HG03097 (cell line): Measurements from ENCODE around the gene KRTAP10-10.
"Not testable (repeated sequence)": the region's sequence is repeated elsewhere in the genome, so short reads cannot be mapped to it uniquely, and the experiment has no call there.

ENCODE experiments used
- ATAC-seq: cut with Tn5 transposase; IDR thresholded peaks from one replicate; pipeline ENCODE4 v1.9.1; 2021; ENCODE audit not compliant: unreplicated experiment, low FRiP score

KRTAP10-10 gene

DNA sequence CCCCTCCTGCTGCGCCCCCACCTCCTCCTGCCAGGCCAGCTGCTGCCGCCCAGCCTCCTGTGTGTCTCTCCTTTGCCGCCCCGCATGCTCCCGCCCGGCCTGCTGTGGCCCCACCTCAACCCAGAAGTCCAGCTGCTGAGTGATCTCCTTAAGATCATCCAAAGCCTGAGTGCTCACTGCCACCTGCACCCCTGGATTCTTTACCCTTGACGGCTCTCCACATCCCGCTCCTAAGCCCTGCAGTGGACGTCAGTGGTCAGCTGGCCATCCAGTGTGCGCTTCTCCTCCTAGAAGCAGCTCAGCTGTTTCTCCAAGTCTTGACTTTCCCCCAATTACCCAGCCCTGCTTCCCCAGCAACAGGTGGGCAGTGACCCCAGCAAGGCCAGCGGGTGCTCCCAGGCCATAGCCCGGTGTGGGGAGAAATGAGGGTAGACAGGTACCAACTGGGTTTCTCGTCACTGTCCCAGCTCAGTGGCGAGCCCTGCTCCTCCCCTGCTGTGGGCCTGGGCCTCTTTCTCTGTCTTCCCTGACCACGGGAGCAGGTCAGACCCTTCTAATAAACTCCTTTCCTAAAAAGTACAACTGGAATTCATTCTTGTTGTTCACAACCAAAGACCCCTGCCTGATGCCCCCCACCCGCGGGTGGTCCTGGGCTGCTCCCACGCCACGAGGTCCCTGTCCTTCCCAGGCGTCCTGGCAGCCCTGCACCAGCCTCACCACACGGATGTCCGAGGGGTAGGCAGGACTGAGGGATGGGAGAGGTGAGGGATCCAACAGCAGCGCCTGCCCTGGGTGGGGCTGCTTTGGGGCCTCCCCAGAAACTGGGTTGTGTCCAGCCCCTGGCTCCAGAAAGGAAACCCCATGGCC is 35.3 kb upstream of the KRTAP10-10 start:
- no peak for ATAC-seq

DNA sequence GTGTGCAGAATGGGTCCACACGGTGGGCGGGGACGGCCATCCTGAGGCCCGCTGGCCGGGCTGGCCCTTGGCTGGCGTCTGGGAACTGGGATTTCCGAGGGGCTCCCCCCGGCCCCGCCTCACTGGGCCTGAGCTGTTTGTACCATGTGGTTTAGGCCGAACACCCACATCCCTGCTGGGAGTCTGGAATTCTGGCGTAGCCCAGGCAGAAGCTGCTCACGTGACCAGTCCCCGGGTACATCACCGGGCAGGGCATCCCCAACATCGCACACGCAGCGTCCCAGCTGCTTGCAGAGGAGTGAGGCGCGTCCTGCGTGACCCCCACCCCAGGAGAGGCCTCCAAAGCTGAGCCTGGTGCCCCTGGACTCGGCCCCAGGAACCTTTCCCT is 34.7 kb upstream of the KRTAP10-10 start:
- no peak for ATAC-seq

DNA sequence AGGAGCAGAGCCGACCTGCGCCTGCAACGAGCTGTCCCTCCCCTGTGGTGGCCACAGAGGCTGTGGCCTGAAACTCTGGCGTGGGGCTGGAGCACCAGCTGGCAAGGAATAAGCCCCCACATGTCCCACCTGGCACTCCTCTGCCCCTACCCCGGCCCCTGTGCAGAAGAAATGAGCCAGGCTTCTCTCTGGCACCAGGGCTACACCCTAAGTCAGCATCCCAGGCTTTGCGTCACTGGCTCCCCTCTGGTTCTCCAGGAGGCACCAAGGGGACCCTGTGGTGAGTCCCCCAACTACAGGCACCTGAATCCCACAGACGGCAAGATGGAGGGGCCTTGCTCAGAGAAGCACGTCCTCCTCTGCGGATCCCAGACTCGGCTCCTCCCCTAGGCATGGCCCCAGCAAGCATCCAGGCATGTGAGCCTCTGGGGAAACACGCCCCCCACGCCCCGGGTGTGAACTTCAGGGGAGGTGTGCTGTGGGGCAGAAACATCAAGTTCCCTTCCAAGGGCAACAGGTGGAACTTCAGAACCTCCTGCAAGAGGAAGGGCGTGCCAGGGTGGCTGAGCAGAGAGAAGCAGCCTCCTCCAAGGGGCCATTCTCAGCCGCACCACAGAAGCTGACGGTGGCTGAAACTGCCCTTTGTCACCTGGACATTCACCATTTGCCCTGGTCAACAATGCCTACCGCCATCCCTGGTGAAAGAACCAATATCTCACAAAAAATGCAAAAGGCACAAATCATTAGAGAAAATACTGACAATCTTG is 33.9 kb upstream of the KRTAP10-10 start:
- no peak for ATAC-seq

DNA sequence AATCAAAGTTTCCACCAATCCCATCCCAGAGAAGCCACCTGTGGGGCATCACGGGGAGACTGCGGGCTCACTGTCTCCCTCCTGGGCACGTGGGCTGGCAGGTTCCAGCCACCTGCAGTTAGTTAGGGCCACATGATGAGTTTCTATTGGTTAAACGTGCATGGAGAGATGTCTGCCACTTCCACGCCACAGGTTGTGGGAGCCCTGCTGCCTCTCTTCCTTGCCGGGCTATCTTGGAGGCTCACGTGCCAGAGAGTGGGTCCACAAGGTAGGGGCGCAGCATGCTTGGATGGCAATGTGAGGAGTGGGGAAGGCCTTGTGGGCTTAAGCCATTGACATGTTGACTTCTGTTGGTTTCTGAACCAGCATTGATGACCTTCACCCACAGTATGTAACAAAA is 33.2 kb upstream of the KRTAP10-10 start:
- ATAC-seq: no peak

DNA sequence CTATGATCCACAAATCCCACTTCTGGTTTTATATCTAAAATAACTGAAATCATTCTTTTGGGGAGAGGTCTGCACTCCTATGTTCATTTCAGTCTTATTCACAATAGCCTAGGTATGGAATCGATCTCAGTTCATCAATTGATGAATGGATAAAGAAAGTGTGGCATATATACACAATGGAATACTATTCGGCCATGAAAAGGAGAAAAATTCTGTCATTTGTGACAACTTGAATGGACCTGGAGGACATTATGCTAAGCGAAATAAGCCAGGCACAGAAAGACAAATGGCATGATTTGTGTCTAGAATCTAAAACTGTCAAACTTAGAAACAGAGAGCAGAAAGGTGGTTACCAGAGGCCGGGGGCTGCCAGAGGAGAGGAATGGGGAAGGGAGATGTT is 30.7 kb upstream of the KRTAP10-10 start:
- ATAC-seq: no peak

DNA sequence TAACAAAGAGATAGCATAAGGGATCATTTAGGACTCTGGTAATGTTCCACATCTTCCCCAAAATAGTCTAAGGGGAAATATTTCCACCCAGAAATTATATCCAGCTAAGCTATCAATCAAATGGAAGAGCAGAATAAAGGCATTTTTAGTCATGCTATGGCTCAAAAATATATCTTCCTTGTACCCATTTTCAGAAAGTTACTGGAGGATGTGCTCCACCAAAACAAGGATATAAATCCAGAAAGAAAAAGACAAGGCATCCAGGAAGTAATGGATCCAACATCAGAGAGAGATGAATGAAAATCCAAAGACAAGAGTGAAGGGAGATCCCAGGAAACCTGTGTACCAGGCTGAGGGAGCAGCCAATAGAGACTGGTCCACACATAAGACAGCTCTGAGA is 28.0 kb upstream of the KRTAP10-10 start:
- no peak for ATAC-seq

DNA sequence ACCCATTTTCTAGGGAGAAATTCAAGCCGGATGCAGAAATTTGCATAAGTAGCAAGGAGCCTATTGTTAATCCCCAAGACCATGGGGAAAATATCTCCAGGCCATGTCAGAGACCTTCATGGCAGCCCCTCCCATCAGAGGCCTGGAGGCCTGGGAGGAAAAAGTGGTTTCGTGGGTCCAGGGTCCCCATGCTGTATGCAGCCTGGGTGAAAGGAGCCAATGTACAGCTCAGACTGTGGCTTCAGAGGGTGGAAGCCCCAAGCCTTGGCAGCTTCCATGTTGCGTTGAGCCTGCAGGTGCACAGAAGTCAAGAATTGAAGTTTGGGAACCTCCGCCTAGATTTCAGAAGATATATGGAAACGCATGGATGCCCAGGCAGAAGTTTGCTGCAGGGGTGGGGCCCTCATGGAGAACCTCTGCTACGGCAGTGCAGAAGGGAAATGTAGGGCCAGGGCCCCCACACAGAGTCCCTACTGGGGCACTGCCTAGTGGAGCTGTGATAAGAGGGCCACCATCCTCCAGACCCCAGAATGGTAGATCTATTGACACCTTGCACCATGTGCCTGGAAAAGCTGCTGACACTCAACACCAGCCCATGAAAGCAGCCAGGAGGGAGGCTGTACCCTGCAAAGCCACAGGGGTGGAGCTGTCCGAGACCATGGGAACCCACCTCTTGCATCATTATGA is 26.9 kb upstream of the KRTAP10-10 start:
- not testable (repeated sequence) for ATAC-seq

DNA sequence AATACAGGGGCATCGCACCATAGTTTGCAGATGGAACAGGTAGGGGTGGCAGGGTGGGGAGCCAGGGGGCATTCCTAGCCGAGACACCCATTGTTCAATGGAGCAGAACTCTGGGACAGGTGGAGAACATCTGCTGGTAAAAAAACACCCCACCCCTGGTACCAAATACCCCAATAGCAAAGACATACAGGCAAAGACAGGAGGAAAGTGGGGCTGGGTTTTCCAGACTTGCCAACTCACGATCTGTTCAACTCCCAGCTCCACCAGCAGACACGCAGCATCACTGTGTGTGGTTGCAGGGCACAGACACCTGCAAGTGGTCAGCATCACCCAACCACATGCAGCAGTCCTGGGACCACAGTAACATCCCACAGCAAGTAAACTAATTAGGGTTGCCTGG is 25.6 kb upstream of the KRTAP10-10 start:
- no peak for ATAC-seq

DNA sequence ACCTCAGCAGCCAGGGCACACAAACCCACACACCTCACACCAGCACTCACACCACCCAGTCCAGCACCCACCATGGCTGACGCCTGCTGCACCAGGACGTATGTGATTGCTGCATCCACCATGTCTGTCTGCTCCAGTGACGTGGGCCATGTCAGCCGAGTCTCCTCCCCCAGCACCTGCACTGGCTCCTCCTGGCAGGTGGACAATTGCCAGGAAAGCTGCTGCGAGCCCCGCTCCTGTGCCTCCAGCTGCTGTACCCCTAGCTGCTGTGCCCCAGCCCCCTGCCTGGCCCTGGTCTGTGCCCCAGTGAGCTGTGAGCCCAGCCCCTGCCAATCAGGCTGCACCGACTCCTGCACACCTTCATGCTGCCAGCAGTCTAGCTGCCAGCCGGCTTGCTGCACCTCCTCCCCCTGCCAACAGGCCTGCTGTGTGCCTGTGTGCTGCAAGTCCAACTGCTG is 25.1 kb upstream of the KRTAP10-10 start, which contains the start of gene KRTAP10-8:
Gene KRTAP10-8 (plus strand): TSS at position 51 of the 458 bp plus-strand sequence. CDS start 22 bp downstream, at position 73.
- ATAC-seq: no peak

DNA sequence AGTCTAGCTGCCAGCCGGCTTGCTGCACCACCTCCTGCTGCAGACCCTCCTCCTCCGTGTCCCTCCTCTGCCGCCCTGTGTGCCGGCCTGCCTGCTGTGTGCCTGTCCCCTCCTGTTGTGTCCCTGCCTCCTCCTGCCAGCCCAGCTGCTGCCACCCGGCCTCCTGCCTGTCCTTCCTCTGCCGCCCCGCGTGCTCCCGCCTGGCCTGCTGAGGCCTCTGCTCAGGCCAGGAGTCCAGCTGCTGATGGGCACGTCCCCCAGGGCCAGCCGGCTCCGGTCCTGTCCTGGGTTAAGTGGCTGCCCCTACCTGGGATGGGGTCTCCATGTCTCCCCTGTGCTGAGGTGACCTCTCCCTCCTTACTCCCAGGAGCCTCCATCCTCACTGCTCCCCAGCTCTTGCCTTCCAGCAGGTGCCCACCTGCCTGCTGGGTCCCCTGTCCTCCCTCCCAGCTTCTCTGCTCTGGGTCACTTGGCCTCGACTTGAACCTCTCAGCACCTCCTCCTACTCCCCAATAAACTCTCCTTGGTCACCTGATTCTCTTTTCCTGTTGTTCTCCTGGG is 24.4 kb upstream of the KRTAP10-10 start:
- no peak for ATAC-seq

DNA sequence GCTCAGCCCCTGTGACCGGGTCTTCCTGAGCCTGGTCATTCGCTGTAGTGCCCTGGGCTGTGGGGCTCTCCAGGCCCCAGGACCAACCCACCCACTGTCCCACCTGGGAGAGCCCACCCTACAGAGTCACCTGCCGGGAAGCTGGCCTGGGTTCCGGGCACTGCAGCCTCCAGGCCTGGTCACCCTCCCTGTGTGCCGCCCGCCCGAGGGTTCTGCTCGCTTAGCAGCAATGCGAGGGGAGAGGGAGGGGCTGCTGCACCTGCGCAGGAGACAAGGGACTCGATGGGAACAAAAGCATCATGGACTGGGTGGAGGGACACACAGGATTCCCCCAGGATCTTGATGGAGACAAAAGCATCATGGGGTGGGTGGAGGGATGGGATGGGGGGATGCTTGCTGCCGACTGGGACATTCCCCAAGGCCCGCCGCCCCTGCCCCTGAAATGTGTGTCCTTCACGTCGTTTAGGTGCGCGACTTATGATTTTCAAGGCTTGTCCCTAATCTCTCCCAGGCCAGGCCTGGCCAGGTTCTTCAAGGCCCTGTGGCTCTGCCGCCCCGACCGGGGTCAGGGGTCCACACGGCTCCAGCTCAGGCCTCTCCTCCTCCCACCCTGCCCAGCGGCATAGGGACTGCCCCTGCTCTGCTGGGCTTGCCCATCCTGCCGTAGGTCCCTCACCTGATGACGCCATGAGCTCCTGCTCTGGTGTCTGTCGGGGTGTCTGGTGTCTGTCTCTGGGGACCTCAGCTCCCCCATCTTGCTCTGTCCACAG is 23.6 kb upstream of the KRTAP10-10 start:
- ATAC-seq: no peak

DNA sequence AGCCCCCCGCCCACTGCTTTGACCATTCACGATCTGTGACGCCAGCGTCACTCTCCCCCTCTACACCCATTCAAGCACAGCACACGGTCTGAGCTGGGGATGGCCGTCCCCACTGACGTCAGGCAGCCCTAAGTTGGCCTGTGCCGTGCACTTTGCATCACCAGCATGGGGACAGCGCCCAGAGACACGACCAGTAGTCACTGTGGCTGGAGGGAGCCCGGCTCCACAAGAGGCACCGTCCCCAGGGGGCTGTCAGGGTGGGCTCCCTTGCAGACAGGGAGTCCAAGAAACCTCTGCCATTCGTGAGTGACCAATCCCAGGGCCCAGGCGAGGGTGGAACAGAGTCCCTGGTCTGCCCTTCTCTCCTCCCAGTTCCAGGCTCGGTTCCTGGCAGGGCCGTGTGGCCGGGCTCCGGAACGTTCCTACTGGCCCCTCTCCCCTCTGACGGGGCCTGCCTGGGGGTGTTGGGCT is 23.0 kb upstream of the KRTAP10-10 start:
- no peak for ATAC-seq

DNA sequence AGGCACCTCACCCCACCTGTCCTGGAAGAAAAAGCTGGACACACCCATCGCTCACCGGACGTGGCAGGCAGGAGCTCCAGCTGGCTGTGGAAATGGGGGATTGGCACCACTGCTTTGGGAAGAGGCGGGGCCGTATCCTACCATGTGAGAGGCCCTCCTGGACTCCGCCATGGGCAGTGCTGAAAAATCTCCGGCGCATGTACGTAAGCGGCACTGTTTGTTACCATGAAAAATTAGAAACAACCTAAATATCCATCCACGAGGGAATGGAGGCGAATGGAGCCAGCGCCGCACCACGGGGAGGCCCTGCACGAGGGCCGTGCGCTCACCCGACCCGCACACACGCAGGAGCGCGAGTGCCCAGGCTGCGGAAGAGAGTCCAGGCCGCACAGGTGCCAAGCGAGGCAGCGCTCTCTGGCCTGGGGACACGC is 22.2 kb upstream of the KRTAP10-10 start:
- no peak for ATAC-seq

DNA sequence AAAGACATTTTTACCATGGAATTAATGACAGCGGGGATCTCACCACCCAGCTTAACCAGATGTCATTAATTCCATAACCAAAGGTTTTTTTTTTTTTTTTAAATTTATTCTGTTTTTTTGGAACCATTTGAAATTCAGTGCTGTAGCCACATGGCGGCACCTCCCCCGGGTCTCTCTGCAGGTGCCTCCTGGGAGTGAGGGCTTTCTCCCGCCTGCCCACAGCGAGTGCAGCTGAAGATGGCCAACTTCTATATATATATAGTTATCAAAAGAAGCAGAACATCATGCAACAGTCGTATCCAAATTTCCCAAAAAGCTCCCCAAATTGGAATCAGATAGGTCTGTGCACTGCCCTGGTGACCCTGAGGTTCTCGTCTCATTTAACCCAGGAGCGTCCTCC is 21.7 kb upstream of the KRTAP10-10 start:
- no peak for ATAC-seq

DNA sequence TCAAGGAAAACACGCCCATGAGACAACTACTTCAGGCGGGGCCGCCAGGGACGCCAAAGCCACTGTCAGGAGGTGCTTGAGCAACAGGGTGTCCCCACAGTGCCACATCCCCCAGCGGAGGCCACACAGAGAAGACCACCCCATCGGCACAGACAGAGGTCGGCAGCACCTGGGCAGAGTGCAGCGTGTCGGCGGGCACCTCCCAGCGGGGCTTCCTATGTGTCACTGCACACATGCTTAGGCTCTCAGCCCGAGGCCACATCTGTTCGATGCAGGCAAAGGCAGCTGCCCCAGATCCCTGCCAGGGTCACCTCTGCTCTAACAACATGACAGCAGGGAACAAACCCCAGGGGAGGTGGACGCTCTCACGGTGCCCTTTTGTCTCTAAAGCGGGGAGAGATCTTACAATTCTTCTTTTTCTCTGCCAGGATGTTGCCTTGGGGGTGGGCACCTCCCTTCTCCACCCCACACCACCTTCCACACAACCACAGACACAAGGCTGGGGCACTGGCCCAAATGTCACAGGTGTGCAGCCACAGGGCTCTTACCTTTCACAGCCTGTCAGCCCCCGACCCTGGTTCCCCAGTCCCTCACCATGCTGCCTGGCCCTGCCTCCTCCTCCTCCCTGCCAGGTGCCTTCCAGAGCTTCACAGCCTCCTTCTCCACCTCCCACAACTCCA is 21.1 kb upstream of the KRTAP10-10 start:
- no peak for ATAC-seq

DNA sequence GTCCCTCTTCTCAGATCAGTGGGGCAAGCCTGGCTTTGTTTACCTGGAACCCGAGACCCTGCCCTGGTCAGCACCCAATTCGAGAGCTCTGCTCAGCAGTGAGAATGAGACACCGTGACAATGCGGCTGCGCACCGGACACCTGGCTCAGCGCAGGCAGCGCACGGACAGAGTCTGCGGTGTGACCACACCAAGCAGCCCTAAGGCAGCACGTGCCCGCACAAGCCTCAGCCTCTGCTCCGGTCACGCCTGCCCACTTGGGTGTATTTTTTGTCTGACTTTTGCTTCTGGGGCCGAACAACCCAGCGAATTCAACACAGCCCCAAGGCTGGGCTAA is 20.6 kb upstream of the KRTAP10-10 start:
- ATAC-seq: no peak

DNA sequence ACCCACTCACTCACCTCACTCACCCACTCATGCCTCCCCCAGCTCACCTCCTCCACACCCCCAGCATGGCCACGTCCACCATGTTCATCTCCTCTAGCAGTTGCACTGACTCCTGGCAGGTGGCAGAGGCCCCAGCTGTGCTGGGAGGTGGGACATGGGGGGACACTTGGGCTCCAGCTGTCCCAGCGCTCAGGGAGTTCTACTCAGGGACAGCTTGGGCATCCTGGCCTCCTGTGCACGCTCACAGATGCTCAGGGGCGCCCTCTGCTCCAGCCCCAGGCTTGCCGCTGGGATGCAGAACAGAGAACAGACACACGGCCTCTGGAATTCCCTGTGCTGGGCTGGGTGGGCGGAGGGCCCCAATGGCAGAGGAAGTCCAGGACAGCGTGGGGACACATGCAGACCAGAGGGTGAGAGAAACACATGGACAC is 20.1 kb upstream of the KRTAP10-10 start:
- ATAC-seq: no peak

DNA sequence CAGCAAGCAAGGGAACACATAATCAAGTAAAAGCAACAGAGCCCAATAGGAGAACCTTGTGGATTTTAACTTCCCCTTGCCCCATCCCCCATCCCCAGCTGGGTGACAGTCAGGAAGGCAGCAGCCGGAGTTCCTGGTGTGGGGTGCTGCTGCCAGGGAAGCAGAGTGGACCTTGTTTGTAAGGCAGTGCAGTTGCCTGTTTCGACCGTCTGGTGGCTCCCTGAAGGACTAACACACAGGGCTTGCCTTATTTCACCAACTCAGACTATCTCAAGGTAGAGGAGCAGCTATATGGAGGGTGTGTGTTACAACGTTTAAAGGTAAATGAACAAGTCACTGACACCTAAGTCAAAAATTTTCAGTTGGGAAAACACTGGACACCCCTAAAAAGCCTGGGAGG is 18.7 kb upstream of the KRTAP10-10 start:
- ATAC-seq: no peak

DNA sequence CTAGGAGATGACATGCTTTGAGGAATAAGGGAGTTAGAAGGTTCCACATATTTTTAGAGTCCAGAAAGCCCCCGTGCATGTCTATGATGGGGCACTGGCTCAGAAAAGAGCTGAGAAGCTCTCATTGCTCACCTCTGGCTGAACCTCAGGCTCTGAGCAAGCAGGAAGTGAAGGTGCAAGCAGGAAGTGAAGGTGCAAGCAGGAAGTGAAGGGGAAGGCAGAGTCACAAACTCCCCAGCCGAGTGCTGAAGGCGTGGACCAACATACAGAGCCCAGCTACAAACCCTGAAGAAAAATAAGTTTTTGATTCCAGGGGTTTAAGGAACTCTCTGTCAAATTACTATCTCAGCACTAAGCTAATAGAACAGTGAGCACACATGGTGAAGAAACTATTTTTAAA is 18.2 kb upstream of the KRTAP10-10 start:
- ATAC-seq: no peak
